CD4-positive, alpha-beta T cell treated with Interleukin-15 for 4 hours (primary cell): ENCODE data around the gene TOMM40L.
"Not testable (repeated sequence)": the region's sequence is repeated elsewhere in the genome, so short reads cannot be mapped to it uniquely, and the experiment has no call there.

ENCODE experiments used
- DNase-seq: peaks from one replicate; pipeline ENCODE4 v3.0.0-alpha.2; 2020; ENCODE audit warnings: low spot score

TOMM40L gene

GRCh38 chr1:161222175-161223019 lies 3.5 kb upstream of the TOMM40L start:
- DNase-seq, result no peak

GRCh38 chr1:161223805-161224694 lies 1.8 kb upstream of the TOMM40L start:
- no peak for DNase-seq

GRCh38 chr1:161224695-161225087 lies 1.2 kb upstream of the TOMM40L start:
- DNase-seq, result not testable (repeated sequence)

GRCh38 chr1:161225178-161225533 lies 704 bp upstream of the TOMM40L start:
- DNase-seq, result no peak

- no peak for DNase-seq
Measured at GRCh38 chr1:161226320-161226711, 456 bp downstream of the TOMM40L start.

GRCh38 chr1:161226759-161227158 lies 899 bp downstream of the TOMM40L start:
- no peak for DNase-seq

GRCh38 chr1:161227196-161227871 lies 1.5 kb downstream of the TOMM40L start:
- peak; percentile 89 for DNase-seq

- no peak for DNase-seq
Measured at GRCh38 chr1:161228032-161228431, 2.2 kb downstream of the TOMM40L start.

GRCh38 chr1:161229896-161230295 lies 4.0 kb downstream of the TOMM40L start:
- no peak for DNase-seq

GRCh38 chr1:161230762-161231161 lies 4.9 kb downstream of the TOMM40L start:
- DNase-seq, result no peak

GRCh38 chr1:161233102-161233501 lies 7.2 kb downstream of the TOMM40L start:
- DNase-seq, result no peak

GRCh38 chr1:161235957-161236775 lies 10.3 kb downstream of the TOMM40L start:
- DNase-seq, result no peak

GRCh38 chr1:161238039-161238473 lies 12.2 kb downstream of the TOMM40L start, which contains the start of gene NR1I3:
NR1I3 (minus strand) TSS chr1:161238203; CDS start chr1:161236565, 1,638 bp downstream.
- no peak for DNase-seq

GRCh38 chr1:161241682-161242081 lies 15.8 kb downstream of the TOMM40L start:
- DNase-seq, result no peak

GRCh38 chr1:161242313-161242712 lies 16.5 kb downstream of the TOMM40L start:
- DNase-seq, result no peak

- no peak for DNase-seq
Measured at GRCh38 chr1:161244888-161245287, 19.0 kb downstream of the TOMM40L start.

- not testable (repeated sequence) for DNase-seq
Measured at GRCh38 chr1:161250100-161250499, 24.2 kb downstream of the TOMM40L start.

GRCh38 chr1:161250829-161251228 lies 25.0 kb downstream of the TOMM40L start:
- no peak for DNase-seq

GRCh38 chr1:161251579-161251978 lies 25.7 kb downstream of the TOMM40L start:
- DNase-seq, result no peak

GRCh38 chr1:161255302-161255701 lies 29.4 kb downstream of the TOMM40L start:
- DNase-seq, result not testable (repeated sequence)

- not testable (repeated sequence) for DNase-seq
Measured at GRCh38 chr1:161255955-161256520, 30.2 kb downstream of the TOMM40L start.
